ENCODE data around the gene PTPN12.

PTPN12 gene

DNA sequence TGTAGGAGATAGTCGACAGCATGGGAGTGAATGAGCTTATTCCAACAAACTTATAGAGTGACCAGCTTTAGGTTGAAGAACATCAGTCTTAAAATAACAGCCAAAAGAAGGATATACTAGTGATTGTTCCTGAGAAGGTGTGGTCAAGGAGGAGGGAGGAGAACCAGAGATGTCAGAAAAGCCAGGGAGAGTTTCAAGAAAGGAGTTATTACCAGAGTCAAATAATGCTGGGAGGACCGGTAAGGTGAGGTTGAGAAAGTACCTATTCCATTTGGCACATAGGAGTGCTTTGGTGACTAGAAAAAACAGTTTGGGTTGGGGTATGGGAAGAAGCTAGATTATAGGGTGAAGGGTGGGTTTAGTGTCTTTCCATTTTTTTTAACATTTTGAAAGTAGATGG lies 5.8 kb downstream of the PTPN12 start:
- Histone ChIP-seq H3K36me3 (peaks cover 0 to 48% (median 20%) of the 10 kb centered on the region in 11 experiments; a peak in 13 of 22 replicates), H3K4me2 (peak overlapping the region in 6 of 11 experiments; percentile 16 to 98 (median 93); a peak in 9 of 22 replicates), H4K20me1 (peaks cover 42 to 93% (median 88%) of the 10 kb centered on the region in 11 experiments), H3K4me1 (peaks cover 25 to 83% (median 35%) of the 10 kb centered on the region in 10 experiments), H3K9me3 (replicated peaks in 1 of 11) (peaks cover 0 to 6% (median 0%) of the 10 kb centered on the region in 11 experiments; a peak in 1 of 22 replicates), H3K4me3 (no peak overlapping the region; a peak in 1 of 20 replicates), H3K27me3 (no peaks in the 10 kb centered on the region), H3K9ac (no peak overlapping the region), H3K27ac (no peak overlapping the region)
- TF ChIP-seq Cebpa-rat (IDR thresholded peaks at IDR 0.05) = no peak

DNA sequence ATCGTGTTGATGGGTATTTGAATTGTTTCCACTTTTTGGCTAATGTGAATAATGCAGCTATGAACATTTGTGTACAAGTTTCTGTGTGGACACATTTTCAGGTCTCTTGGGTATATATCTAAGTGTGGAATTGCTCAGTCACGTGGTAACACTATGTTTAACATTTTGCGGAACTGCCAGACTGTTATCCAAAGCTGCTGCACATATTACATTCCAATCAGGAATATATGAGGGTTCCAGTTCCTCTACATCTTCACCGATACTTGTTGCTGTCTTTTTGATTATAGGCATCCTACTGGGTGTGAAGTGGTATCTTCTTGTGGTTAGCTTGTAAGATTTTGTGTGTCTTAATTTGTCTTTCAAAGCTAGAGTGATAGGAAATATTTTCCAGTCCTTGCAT lies 6.8 kb downstream of the PTPN12 start:
- peaks cover 47 to 100% (median 98%) of the 10 kb centered on the region in 11 experiments for H4K20me1 ChIP-seq
- peak overlapping the region in 8 of 11 experiments; percentile 5 to 98 (median 23); a peak in 10 of 22 replicates for H3K4me2 ChIP-seq
- no peak overlapping the region for H3K4me3 ChIP-seq
- H3K9me3 ChIP-seq (replicated peaks in 1 of 11) = peaks cover 0 to 6% (median 0%) of the 10 kb centered on the region in 11 experiments; a peak in 1 of 22 replicates
- H3K27me3 ChIP-seq = no peaks in the 10 kb centered on the region
- peaks cover 0 to 48% (median 25%) of the 10 kb centered on the region in 11 experiments; a peak in 14 of 22 replicates for H3K36me3 ChIP-seq
- TF ChIP-seq Cebpa-rat (IDR thresholded peaks at IDR 0.05) = no peak
- no peak overlapping the region for H3K27ac ChIP-seq
- H3K9ac ChIP-seq = no peak overlapping the region
- peaks cover 23 to 93% (median 35%) of the 10 kb centered on the region in 10 experiments for H3K4me1 ChIP-seq

DNA sequence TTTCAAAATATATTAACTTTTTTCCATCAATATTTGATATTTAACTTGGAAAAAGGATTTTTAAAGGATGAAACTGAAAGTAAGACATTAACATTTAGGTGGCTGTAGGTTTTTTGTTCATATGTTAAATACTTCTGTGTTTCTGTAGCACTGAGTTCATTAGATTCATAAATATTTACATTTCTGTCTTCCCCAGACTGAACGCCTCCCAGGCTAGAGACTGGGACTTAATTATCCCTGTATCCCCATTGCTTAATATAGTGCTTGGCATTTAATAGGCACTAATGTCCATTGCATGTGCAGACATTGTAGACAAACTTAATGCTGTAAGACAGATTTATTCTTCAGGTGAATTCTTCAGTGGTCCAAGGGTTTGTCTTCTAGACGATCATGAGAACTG lies 7.4 kb downstream of the PTPN12 start:
- peaks cover 0 to 6% (median 0%) of the 10 kb centered on the region in 11 experiments; a peak in 1 of 22 replicates for H3K9me3 ChIP-seq (replicated peaks in 1 of 11)
- H3K4me2 ChIP-seq = peak overlapping the region in 3 of 11 experiments; percentile 24 to 98 (median 51); a peak in 6 of 22 replicates
- peaks cover 43 to 100% (median 100%) of the 10 kb centered on the region in 11 experiments for H4K20me1 ChIP-seq
- H3K9ac ChIP-seq = no peak overlapping the region
- H3K27me3 ChIP-seq = no peaks in the 10 kb centered on the region
- H3K36me3 ChIP-seq = peaks cover 0 to 53% (median 30%) of the 10 kb centered on the region in 11 experiments; a peak in 14 of 22 replicates
- H3K27ac ChIP-seq = no peak overlapping the region
- TF ChIP-seq Cebpa-rat (IDR thresholded peaks at IDR 0.05) = no peak
- H3K4me3 ChIP-seq = no peak overlapping the region
- peaks cover 16 to 99% (median 35%) of the 10 kb centered on the region in 10 experiments for H3K4me1 ChIP-seq

DNA sequence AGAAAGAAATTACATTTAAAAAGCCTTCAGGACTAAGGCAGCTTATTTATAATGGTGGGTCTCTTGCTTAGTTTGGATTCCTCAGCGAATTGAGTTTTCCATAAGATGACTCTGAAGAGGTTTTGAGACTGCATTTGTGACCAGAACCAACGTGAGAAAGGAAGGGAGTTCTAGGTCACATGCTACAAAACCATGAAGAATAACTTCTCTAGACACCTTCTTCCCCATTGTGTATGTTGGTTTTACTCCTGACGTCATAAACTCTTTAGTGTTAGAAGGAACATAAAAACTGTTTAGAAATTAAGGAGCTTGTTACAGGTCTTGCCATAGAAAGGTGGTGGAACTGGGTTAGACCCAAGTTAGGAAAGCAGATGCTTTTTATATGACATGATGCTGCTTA lies 11.1 kb downstream of the PTPN12 start:
- Histone ChIP-seq H3K36me3 (peaks cover 5 to 79% (median 47%) of the 10 kb centered on the region in 11 experiments; a peak in 18 of 22 replicates), H3K4me2 (peak overlapping the region in 3 of 11 experiments; percentile 8 to 75 (median 55); a peak in 5 of 22 replicates), H3K9me3 (replicated peaks in 1 of 11) (peaks cover 3 to 27% (median 13%) of the 10 kb centered on the region in 11 experiments; a peak in 20 of 22 replicates), H3K4me3 (no peak overlapping the region), H3K27ac (no peak overlapping the region; a peak in 1 of 22 replicates), H3K27me3 (no peaks in the 10 kb centered on the region), H3K4me1 (peaks cover 0 to 85% (median 6%) of the 10 kb centered on the region in 10 experiments; a peak in 14 of 20 replicates), H3K9ac (no peak overlapping the region), H4K20me1 (peaks cover 7 to 100% (median 100%) of the 10 kb centered on the region in 11 experiments; a peak in 21 of 22 replicates)
- TF ChIP-seq Cebpa-rat (IDR thresholded peaks at IDR 0.05) = no peak

DNA sequence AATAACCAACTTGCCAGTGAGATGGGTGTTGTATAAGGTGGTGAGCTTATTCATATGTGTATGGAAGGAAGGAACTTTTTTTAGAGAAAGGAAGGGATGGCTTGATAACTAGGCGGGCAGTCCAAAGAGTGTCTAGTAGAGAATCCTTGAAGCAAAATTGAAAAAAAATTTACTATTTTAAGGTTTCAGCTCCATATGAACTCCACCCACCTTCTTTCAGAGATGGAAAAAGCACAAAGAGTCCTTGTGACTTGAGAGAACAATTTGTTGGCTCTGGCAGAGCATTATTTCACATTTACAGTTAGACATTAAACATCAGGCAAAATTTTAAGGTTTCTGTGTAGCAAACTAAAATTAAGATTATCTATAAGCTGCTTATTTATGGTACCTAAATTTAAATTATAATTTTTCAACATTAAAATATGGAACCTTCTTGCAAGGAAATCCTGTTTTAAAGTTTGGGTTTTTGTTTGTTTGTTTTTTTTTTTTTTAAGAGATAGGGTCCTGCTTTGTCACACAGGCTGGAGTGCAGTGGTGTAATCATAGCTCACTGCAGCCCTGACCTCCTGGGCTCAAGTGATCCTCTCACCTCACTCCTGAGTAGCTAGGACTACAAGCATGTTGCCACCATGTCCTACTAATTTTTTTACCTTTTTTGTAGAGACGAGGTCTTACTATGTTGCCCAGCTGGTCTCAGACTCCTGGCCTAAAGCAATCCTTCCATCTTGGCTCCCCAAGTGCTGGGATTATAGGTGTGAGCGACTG lies 12.2 kb downstream of the PTPN12 start:
- H4K20me1 ChIP-seq = peaks cover 7 to 100% (median 100%) of the 10 kb centered on the region in 11 experiments; a peak in 21 of 22 replicates
- H3K9me3 ChIP-seq (replicated peaks in 1 of 11) = peaks cover 13 to 38% (median 24%) of the 10 kb centered on the region in 11 experiments; a peak in 20 of 22 replicates
- H3K4me3 ChIP-seq = no peak overlapping the region
- H3K27me3 ChIP-seq = no peaks in the 10 kb centered on the region
- no peak for TF ChIP-seq Cebpa-rat (IDR thresholded peaks at IDR 0.05)
- H3K36me3 ChIP-seq = peaks cover 10 to 89% (median 49%) of the 10 kb centered on the region in 11 experiments
- H3K27ac ChIP-seq = no peak overlapping the region
- H3K9ac ChIP-seq = no peak overlapping the region
- peaks cover 0 to 84% (median under 1%) of the 10 kb centered on the region in 10 experiments; a peak in 7 of 20 replicates for H3K4me1 ChIP-seq
- H3K4me2 ChIP-seq = peak overlapping the region in 3 of 11 experiments; percentile 8 to 75 (median 55); a peak in 4 of 22 replicates

DNA sequence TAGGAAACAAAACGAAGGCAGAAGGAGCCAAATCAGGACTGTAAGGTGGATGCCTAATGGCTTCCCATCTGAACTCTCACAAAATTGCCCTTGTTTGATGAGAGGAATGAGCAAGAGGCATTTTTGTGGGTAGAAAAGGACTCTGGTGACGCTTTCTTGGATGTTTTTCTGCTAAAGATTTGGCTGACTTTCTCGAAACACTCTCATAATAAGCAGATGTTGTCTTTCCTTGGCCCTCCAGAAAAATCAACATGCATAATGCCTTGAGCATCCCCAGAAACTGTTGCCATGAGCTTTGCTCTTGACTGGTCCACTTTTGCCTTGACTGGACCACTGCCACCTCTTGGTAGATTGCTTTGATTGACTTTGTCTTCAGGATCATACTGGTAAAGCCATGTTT lies 13.5 kb downstream of the PTPN12 start:
- H3K4me1 ChIP-seq = peaks cover 0 to 80% (median 0%) of the 10 kb centered on the region in 10 experiments; a peak in 6 of 20 replicates
- H3K9ac ChIP-seq = no peak overlapping the region
- no peak overlapping the region for H3K4me3 ChIP-seq
- H3K9me3 ChIP-seq (replicated peaks in 1 of 11) = peaks cover 13 to 50% (median 34%) of the 10 kb centered on the region in 11 experiments; a peak in 20 of 22 replicates
- TF ChIP-seq Cebpa-rat (IDR thresholded peaks at IDR 0.05) = no peak
- no peak overlapping the region for H3K4me2 ChIP-seq
- H3K27ac ChIP-seq = no peak overlapping the region
- H3K36me3 ChIP-seq = peaks cover 14 to 91% (median 54%) of the 10 kb centered on the region in 11 experiments
- peaks cover 7 to 100% (median 100%) of the 10 kb centered on the region in 11 experiments; a peak in 21 of 22 replicates for H4K20me1 ChIP-seq
- H3K27me3 ChIP-seq = no peaks in the 10 kb centered on the region

DNA sequence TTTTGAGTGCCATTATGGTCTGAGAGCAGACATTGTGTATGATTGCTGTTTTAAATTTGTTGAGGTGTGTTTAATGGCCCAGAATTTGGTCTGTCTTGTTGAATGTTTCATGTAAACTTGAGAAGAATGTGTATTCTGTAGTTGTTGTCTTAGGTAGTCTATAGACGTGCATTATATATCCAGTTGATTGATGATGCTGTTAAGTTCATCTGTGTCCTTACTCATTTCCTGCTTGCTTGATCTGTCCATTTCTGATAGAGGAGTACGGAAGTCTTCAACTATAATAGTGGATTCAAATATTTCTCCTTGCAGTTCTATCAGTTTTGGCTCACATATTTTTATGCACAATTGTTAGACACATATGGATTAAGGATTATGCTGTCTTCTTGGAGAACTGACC lies 16.0 kb downstream of the PTPN12 start:
- Histone ChIP-seq H3K9me3 (replicated peaks in 1 of 11) (peaks cover 13 to 65% (median 47%) of the 10 kb centered on the region in 11 experiments; a peak in 20 of 22 replicates), H4K20me1 (peaks cover 7 to 100% (median 100%) of the 10 kb centered on the region in 11 experiments; a peak in 21 of 22 replicates), H3K4me2 (peak overlapping the region in 2 of 11 experiments; percentile 19 to 22; a peak in 2 of 22 replicates), H3K36me3 (peaks cover 29 to 86% (median 67%) of the 10 kb centered on the region in 11 experiments), H3K9ac (no peak overlapping the region), H3K27me3 (no peaks in the 10 kb centered on the region), H3K4me3 (no peak overlapping the region), H3K27ac (no peak overlapping the region), H3K4me1 (peaks cover 0 to 79% (median 0%) of the 10 kb centered on the region in 10 experiments; a peak in 7 of 20 replicates)
- TF ChIP-seq Cebpa-rat (IDR thresholded peaks at IDR 0.05) = no peak

DNA sequence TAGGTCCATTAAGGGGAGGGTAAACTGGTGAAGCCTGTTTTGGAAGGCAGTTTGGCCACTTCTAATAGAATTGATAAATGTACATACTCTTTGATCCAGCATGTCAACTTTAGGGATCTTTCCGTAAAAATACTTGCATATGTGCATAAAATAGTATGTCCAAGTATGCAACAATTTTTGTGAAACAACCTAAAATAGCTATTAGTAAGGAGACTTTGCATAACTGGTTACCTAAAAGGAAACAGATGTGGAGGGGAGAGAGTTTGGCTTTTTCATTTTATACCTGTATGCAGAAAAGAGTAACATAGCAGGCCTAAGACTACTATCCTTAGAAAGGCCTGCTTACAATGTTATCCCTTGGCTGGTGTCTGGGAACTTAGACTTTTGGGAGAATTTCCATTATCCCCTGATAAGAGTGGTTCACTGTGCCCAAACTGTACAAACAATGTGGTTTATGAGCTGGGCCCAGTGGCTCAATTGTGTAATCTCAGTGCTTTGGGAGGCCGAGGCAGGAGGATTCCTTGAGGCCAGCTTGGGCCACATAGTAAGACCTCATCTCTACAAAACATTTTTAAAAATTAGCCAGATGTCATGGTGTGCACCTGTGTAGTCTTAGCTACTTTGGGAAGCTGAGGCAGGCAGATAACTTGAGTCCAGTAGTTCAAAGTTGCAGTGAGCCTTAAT lies 21.3 kb downstream of the PTPN12 start:
- H3K4me2 ChIP-seq = peak overlapping the region in 3 of 11 experiments; percentile 0 to 39 (median 32); a peak in 4 of 22 replicates
- peaks cover 24 to 56% (median 39%) of the 10 kb centered on the region in 11 experiments for H3K36me3 ChIP-seq
- H4K20me1 ChIP-seq = peaks cover 13 to 100% (median 98%) of the 10 kb centered on the region in 11 experiments
- peaks cover 7 to 93% (median 13%) of the 10 kb centered on the region in 10 experiments; a peak in 18 of 20 replicates for H3K4me1 ChIP-seq
- H3K27me3 ChIP-seq = no peaks in the 10 kb centered on the region
- no peak overlapping the region for H3K4me3 ChIP-seq
- peaks cover 7 to 36% (median 26%) of the 10 kb centered on the region in 11 experiments; a peak in 20 of 22 replicates for H3K9me3 ChIP-seq (replicated peaks in 1 of 11)
- no peak overlapping the region for H3K9ac ChIP-seq
- TF ChIP-seq Cebpa-rat (IDR thresholded peaks at IDR 0.05) = no peak
- no peak overlapping the region; a peak in 1 of 22 replicates for H3K27ac ChIP-seq
